B cell (primary cell): ENCODE data around the gene BTBD10. TPM values are rescaled to one million over a fixed set of nuclear protein-coding genes. Genes with fewer than 3 reads are reported as not detected.

Experiments used
- ATAC-seq: fragments of 200-7000 bp; cut with Tn5 transposase; one replicate; pipeline ENCODE4 v1.10.0; 2021; ENCODE audit warnings: low read depth, mild to moderate bottlenecking, moderate number of reproducible peaks, moderate library complexity
- CTCF ChIA-PET: fragments of 350-600 bp; sonication (Branson Sonifier 250); formaldehyde crosslinking; loops from one replicate; lab custom pipeline; 2021; ENCODE audit warnings: antibody characterized with exemption, inconsistent platforms; lab: Charles Lee
- POLR2A ChIA-PET: fragments of 350-600 bp; sonication (Branson Sonifier 250); formaldehyde crosslinking; loops from one replicate; lab custom pipeline; 2021; ENCODE audit warnings: antibody characterized with exemption; lab: Charles Lee
- DNase-seq: peaks from one replicate; pipeline ENCODE4 v3.0.0; 2013
- H2AFZ ChIP-seq: 2 replicates; pipeline ENCODE4 v1.6.1; 2012; ENCODE audit warnings: mild to moderate bottlenecking, low read depth, low read length; ENCODE audit not compliant: insufficient read depth, poor library complexity, severe bottlenecking
- H3K27ac ChIP-seq, 2 donors: 1 replicate in 1 of 2; 2 replicates in 1 of 2; pipeline ENCODE4 v1.5.1; 2012 to 2013; ENCODE audit warnings: low read length in 2 of 2, mild to moderate bottlenecking in 2 of 2, moderate library complexity in 1 of 2
- H3K27me3 ChIP-seq, 4 experiments: fragments of 200-600 bp in 1 of 4; sonication (generic) in 1 of 4; replicated peaks in 1 of 4; 1 replicate in 2 of 4; 2 replicates in 2 of 4; pipeline versions ENCODE4 v1.6.1 to v1.7.0; 2013 to 2016; ENCODE audit warnings: low read length in 3 of 4, mild to moderate bottlenecking in 2 of 4, mixed read lengths in 1 of 4, moderate library complexity in 1 of 4; ENCODE audit not compliant: insufficient read depth in 4 of 4, control insufficient read depth in 3 of 4; ENCODE audit errors: control extremely low read depth in 1 of 4
- H3K36me3 ChIP-seq, 2 experiments: replicated peaks in 1 of 2; 1 replicate in 1 of 2; 2 replicates in 1 of 2; pipeline versions ENCODE4 v1.6.1 to v1.7.1; 2013; ENCODE audit warnings: low read length in 1 of 2; ENCODE audit not compliant: insufficient read depth in 2 of 2, control insufficient read depth in 1 of 2; ENCODE audit errors: control extremely low read depth in 1 of 2, extremely low read depth in 1 of 2
- H3K4me1 ChIP-seq, 2 donors: fragments of 200-600 bp in 1 of 2; sonication (generic) in 1 of 2; 1 replicate in 1 of 2; 2 replicates in 1 of 2; pipeline versions ENCODE4 v1.5.1 to v1.6.1; 2013 to 2017; ENCODE audit warnings: low read length in 2 of 2; ENCODE audit not compliant: control insufficient read depth in 2 of 2, insufficient read depth in 2 of 2
- H3K4me2 ChIP-seq: replicated peaks from 2 replicates; pipeline ENCODE3; 2012; ENCODE audit warnings: mild to moderate bottlenecking, low read depth, low read length; ENCODE audit not compliant: poor library complexity, severe bottlenecking
- H3K4me3 ChIP-seq, 5 experiments: fragments of 200-600 bp in 1 of 5; sonication (generic) in 1 of 5; 1 replicate in 3 of 5; 2 replicates in 2 of 5; pipeline versions ENCODE4 v1.5.1 to v1.7.0; 2011 to 2016; ENCODE audit warnings: low read length in 4 of 5, mild to moderate bottlenecking in 4 of 5, low read depth in 2 of 5, control low read depth in 1 of 5, moderate library complexity in 1 of 5; ENCODE audit not compliant: insufficient read depth in 1 of 5; ENCODE audit errors: control extremely low read depth in 1 of 5, extremely low read depth in 1 of 5
- H3K79me2 ChIP-seq: fragments of 200-600 bp; sonication (generic); one replicate; pipeline ENCODE4 v1.6.0; 2016; ENCODE audit warnings: low read length; ENCODE audit not compliant: control insufficient read depth, insufficient read depth
- H3K9ac ChIP-seq: fragments of 200-600 bp; sonication (generic); 2 replicates; pipeline ENCODE4 v1.6.1; 2017; ENCODE audit warnings: mild to moderate bottlenecking, low read length, moderate library complexity
- H3K9me3 ChIP-seq, 3 donors: one replicate each; pipeline versions ENCODE4 v1.6.1 to v1.7.1; 2013; ENCODE audit warnings: low read length in 2 of 3; ENCODE audit not compliant: control insufficient read depth in 2 of 3, insufficient read depth in 1 of 3; ENCODE audit errors: control extremely low read depth in 1 of 3
- H4K20me1 ChIP-seq: 2 replicates; pipeline ENCODE4 v1.6.0; 2012; ENCODE audit warnings: mild to moderate bottlenecking, low read length; ENCODE audit not compliant: insufficient read depth, control insufficient read depth, poor library complexity, severe bottlenecking
- H3K27ac Mint-ChIP-seq: one replicate; pipeline ENCODE4 v1.8.0; 2021; ENCODE audit warnings: mixed read lengths
- H3K27me3 Mint-ChIP-seq: one replicate; pipeline ENCODE4 v1.8.0; 2021; ENCODE audit warnings: mixed read lengths
- H3K4me1 Mint-ChIP-seq: one replicate; pipeline ENCODE4 v1.8.0; 2021; ENCODE audit warnings: mixed read lengths
- H3K4me3 Mint-ChIP-seq: one replicate; pipeline ENCODE4 v1.8.0; 2021; ENCODE audit warnings: mixed read lengths
- H3K9me3 Mint-ChIP-seq: one replicate; pipeline ENCODE4 v1.8.0; 2022; ENCODE audit warnings: mixed read lengths; ENCODE audit not compliant: insufficient read depth
- EZH2 ChIP-seq: IDR thresholded peaks from 2 replicates; pipeline ENCODE4 v1.6.1; 2012; ENCODE audit warnings: borderline replicate concordance, low read depth, mild to moderate bottlenecking, moderate library complexity, low read length; ENCODE audit not compliant: insufficient read depth, poor library complexity, severe bottlenecking
- WGBS: methylation state at CpG from one replicate; pipeline ENCODE4 v1.1.5; 2013; ENCODE audit warnings: missing lambda C conversion rate; ENCODE audit not compliant: insufficient coverage; 5-methylcytosine and 5-hydroxymethylcytosine counted together
- intact Hi-C: fragments of 100-400 bp; cut with micrococcal nuclease; formaldehyde crosslinking; loops from one replicate; pipeline ENCODE4 v1.10.0; 2022
- polyA plus RNA-seq: library from polyadenylated mRNA; depleted of rRNA; stranded (reverse); fragments of >200 nt; gene quantifications from 2 replicates; pipeline ENCODE4 v1.2.3, GENCODE V29; 2012
- total RNA-seq, 2 donors: library from RNA; stranded (reverse); fragments of 120-200 nt in 1 of 2; gene quantifications; 1 replicate in 1 of 2; 2 replicates in 1 of 2; pipeline versions ENCODE4 v1.2.3 to v1.2.4, GENCODE V29; 2013 to 2022
- TF ChIP-seq, protein P1 (sequence below): fragments of 200-600 bp; IDR thresholded peaks from one replicate; pipeline ENCODE4 v1.8.0; 2022; ENCODE audit warnings: antibody characterized with exemption, mild to moderate bottlenecking

Gene BTBD10
- total and polyA plus RNA-seq, 2 donors (not counting 1 experiment from before 2014, with no cell fraction given) = 8.2 to 19.6 TPM

DNA sequence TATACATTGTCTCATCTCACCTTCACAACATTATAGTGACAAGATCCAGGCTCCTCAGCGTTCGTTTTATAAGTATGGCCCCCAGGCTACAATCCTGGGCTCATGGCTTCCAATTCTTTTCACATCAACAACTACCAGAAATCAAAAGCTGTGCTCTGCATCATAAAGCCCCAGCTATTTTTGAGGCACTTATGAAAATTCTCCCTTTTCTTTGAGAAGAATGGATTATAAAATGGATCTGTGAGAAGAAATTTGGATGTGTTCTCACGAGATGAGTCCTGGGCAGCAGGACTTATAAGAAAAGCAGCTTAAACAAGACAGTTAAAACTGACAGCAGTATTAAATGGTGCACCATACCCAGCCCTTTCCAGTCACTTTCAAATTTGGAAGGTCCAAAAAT lies 80.3 kb downstream of the BTBD10 start:
- 100% methylated on average over 2 of the region's 3 CpGs for WGBS
- CTCF ChIA-PET = interaction anchor here (1.2 to 2.4 kb wide), 2 partner anchors 83 to 418 kb away, joined by 4 to 6 read pairs; no protein-coding TSS in a partner anchor
- no peak overlapping the region for H3K27ac Mint-ChIP-seq

DNA sequence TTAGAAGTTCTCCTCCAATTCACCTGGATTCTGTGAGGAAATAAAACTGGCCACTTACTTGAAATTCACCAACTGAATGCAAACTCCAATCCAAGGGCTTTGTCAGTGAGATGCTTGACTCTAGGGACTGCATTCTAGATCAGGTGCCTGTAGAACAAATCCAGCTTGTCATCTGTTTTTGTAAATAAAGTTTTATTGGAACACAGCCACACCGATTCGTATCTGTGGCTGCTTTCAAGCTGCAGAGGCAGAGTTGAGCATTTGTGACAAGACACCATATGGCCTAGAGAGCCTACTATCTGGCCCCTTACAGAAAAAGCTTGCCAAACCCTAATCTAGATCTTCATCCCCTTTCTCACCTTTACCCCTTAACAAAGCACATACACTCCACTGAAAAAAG lies 82.3 kb downstream of the BTBD10 start:
- no peak overlapping the region for H3K27ac Mint-ChIP-seq
- H3K9ac ChIP-seq = no peak overlapping the region
- no peaks in the 10 kb centered on the region for H3K27me3 Mint-ChIP-seq
- H3K4me3 ChIP-seq = no peak overlapping the region
- no peaks in the 10 kb centered on the region for H3K4me1 Mint-ChIP-seq
- ChIA-PET POLR2A (no interaction called here), CTCF (no interaction called here)
- intact Hi-C loops = no loop called here
- ATAC-seq (no peak), DNase-seq (no peak)
- no peaks in the 10 kb centered on the region for H3K27me3 ChIP-seq
- no peaks in the 10 kb centered on the region for H3K9me3 ChIP-seq
- no peaks in the 10 kb centered on the region for H3K79me2 ChIP-seq
- H3K36me3 ChIP-seq = peaks cover 3 to 55% of the 10 kb centered on the region in 2 experiments
- H2AFZ ChIP-seq = no peak overlapping the region
- no peaks in the 10 kb centered on the region for H3K9me3 Mint-ChIP-seq
- no peaks in the 10 kb centered on the region for H4K20me1 ChIP-seq
- no peak overlapping the region for H3K27ac ChIP-seq
- no peaks in the 10 kb centered on the region for H3K4me1 ChIP-seq
- TF ChIP-seq, protein P1, sequence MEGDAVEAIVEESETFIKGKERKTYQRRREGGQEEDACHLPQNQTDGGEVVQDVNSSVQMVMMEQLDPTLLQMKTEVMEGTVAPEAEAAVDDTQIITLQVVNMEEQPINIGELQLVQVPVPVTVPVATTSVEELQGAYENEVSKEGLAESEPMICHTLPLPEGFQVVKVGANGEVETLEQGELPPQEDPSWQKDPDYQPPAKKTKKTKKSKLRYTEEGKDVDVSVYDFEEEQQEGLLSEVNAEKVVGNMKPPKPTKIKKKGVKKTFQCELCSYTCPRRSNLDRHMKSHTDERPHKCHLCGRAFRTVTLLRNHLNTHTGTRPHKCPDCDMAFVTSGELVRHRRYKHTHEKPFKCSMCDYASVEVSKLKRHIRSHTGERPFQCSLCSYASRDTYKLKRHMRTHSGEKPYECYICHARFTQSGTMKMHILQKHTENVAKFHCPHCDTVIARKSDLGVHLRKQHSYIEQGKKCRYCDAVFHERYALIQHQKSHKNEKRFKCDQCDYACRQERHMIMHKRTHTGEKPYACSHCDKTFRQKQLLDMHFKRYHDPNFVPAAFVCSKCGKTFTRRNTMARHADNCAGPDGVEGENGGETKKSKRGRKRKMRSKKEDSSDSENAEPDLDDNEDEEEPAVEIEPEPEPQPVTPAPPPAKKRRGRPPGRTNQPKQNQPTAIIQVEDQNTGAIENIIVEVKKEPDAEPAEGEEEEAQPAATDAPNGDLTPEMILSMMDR = no peak
- TF ChIP-seq EZH2 = no peak
- H3K4me3 Mint-ChIP-seq = no peak overlapping the region
- no peak overlapping the region for H3K4me2 ChIP-seq
- 80% methylated on average over 1 of the region's 2 CpGs for WGBS

More for the DNA sequence above, 80.3 kb downstream of the BTBD10 start:
- H3K36me3 ChIP-seq = peaks cover 9 to 53% of the 10 kb centered on the region in 2 experiments
- no peaks in the 10 kb centered on the region for H3K9me3 Mint-ChIP-seq
- H3K4me3 Mint-ChIP-seq = no peak overlapping the region
- H4K20me1 ChIP-seq = no peaks in the 10 kb centered on the region
- TF ChIP-seq EZH2 = no peak
- TF ChIP-seq, protein P1 = no peak
- no peak overlapping the region for H3K4me3 ChIP-seq
- no peaks in the 10 kb centered on the region for H3K9me3 ChIP-seq
- no peak overlapping the region for H2AFZ ChIP-seq
- H3K9ac ChIP-seq = no peak overlapping the region
- H3K4me2 ChIP-seq = no peak overlapping the region
- no peaks in the 10 kb centered on the region for H3K4me1 Mint-ChIP-seq
- no peak for ATAC-seq
- H3K4me1 ChIP-seq = no peaks in the 10 kb centered on the region
- no peaks in the 10 kb centered on the region for H3K27me3 Mint-ChIP-seq
- H3K79me2 ChIP-seq = no peaks in the 10 kb centered on the region
- POLR2A ChIA-PET = no interaction called here
- no peak overlapping the region for H3K27ac ChIP-seq
- no peaks in the 10 kb centered on the region for H3K27me3 ChIP-seq
- intact Hi-C loops = no loop called here
- DNase-seq = no peak
